ENCODE measurements around the gene PLAAT2.
"Not testable (repeated sequence)": the region's sequence is repeated elsewhere in the genome, so short reads cannot be mapped to it uniquely, and the experiment has no call there.

The PLAAT2 gene

DNA sequence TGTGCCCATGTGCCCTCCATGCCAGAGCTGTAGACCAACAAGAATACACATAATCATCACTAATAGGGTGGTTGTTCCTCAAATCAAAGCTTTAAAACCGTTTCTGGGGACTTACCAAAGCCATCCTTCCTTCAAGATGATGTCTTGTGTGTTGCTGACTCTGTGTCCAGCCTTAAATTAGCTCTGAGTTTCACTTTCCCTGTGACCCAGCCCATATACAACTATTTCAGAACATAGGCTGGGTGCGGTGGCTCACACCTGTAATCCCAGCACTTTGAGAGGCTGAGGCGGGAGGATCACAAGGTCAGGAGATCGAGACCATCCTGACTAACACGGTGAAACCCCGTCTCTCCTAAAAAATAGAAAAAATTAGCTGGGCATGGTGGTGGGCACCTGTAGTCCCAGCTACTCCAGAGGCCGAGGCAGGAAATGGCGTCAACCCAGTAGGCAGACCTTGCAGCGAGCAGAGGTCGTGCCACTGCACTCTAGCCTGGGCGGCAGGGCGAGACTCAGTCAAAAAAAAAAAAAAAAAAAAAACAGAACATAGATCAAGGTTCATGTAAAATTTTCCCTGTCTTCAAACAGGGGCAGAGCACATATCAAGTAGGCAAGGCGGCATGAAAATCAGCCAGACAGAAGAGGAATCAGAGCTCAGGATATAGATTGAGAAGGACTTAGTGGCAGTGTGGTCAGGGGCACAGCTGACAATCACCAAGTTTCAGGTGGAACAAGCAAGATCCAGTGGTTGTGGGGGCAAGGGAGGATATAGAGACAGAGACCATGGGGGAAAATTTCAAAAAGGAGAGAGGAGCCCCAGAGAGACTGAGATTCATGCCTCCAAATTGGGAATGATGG, at the start of gene PLAAT2:
TSS of gene PLAAT2 (minus strand) at position 179 of the 855 bp plus-strand sequence. CDS start at position 124, 55 bp downstream.
- no peaks in the 10 kb centered on the region for H3K9me3 ChIP-seq
- peaks cover 17% of the 10 kb centered on the region for H3K4me1 ChIP-seq
- in situ Hi-C loops (cut with MboI; ENCODE audit: low sequenced_read_pairs): no loop called here
- H3K36me3 ChIP-seq (replicated peaks): no peaks in the 10 kb centered on the region
- no peak for DNase-seq (ENCODE audit: low spot score in 2 of 2)
- H3K4me3 ChIP-seq: no peak within 1 kb of the TSS
- no peaks in the 10 kb centered on the region for H3K27me3 ChIP-seq (ENCODE audit: low read depth)

GRCh38 chr11:63612181-63612580, 49.0 kb upstream of the PLAAT2 start:
- Histone ChIP-seq H3K27me3 (ENCODE audit: low read depth) (no peaks in the 10 kb centered on the region), H3K9me3 (no peaks in the 10 kb centered on the region), H3K4me1 (peaks cover 36% of the 10 kb centered on the region), H3K36me3 (replicated peaks) (peaks cover 3% of the 10 kb centered on the region; the same call in 1 of the 2 replicates), H3K4me3 (peak overlapping the region; percentile 52; the same call in 1 of the 2 replicates)
- in situ Hi-C loops (cut with MboI; ENCODE audit: low sequenced_read_pairs): loop anchor here (5.0 kb wide), 1 partner anchor 80 kb away; no protein-coding TSS in a partner anchor
- DNase-seq (ENCODE audit: low spot score in 2 of 2): no peak

- no peak overlapping the region; the same call in 1 of the 2 replicates for H3K4me3 ChIP-seq
These were observed 48.2 kb upstream of the PLAAT2 start for GRCh38 chr11:63611395-63611747.

GRCh38 chr11:63610604-63611394, 47.6 kb upstream of the PLAAT2 start:
- Histone ChIP-seq H3K9me3 (no peaks in the 10 kb centered on the region), H3K27me3 (ENCODE audit: low read depth) (no peaks in the 10 kb centered on the region), H3K36me3 (replicated peaks) (peaks cover 8% of the 10 kb centered on the region; the same call in 1 of the 2 replicates), H3K4me3 (no peak overlapping the region; the same call in 1 of the 2 replicates), H3K4me1 (peaks cover 35% of the 10 kb centered on the region)
- in situ Hi-C loops (cut with MboI; ENCODE audit: low sequenced_read_pairs): loop anchor here (5.0 kb wide), 1 partner anchor 78 kb away; no protein-coding TSS in a partner anchor
- peak; percentile 73 to 75 for DNase-seq (ENCODE audit: low spot score in 2 of 2)

More at GRCh38 chr11:63611395-63611747, 48.2 kb upstream of the PLAAT2 start:
- no peak for DNase-seq (ENCODE audit: low spot score in 2 of 2)
- Histone ChIP-seq H3K4me1 (peaks cover 36% of the 10 kb centered on the region), H3K9me3 (no peaks in the 10 kb centered on the region), H3K36me3 (replicated peaks) (peaks cover 3% of the 10 kb centered on the region; the same call in 1 of the 2 replicates), H3K27me3 (ENCODE audit: low read depth) (no peaks in the 10 kb centered on the region)
- in situ Hi-C loops (cut with MboI; ENCODE audit: low sequenced_read_pairs): loop anchor here (5.0 kb wide), 1 partner anchor 79 kb away; no protein-coding TSS in a partner anchor

DNA sequence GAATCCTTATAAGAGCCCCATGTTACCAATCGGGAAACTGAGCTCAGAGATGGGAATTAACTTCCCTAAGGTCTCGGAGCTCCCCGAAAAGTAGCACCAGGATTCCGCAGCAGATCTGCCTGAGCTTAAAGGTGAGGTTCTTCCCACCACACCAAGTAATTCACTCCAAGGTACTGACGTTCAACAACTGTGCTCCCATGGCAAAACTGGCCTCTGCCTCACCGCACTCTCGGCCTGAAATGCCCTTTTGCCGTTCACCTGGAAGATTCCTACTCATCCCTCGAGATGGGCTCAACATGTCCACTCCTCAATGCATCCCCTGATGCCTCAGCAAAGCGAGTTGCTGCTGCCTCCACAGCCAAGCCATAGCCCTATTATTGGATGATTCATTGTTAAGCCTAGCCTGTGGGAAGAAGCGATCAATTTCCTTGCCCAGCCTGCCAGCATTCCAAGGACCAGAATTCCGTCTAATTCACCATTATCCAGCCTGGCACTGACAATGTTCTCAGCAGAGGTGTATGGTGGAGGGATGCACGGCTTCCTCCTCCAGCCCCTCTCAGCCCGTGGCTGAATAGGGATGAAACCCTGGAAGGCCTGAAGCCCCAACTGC, 46.9 kb upstream of the PLAAT2 start:
- H3K36me3 ChIP-seq (replicated peaks): peaks cover 9% of the 10 kb centered on the region; the same call in 1 of the 2 replicates
- in situ Hi-C loops (cut with MboI; ENCODE audit: low sequenced_read_pairs): loop anchor here (5.0 kb wide), 1 partner anchor 78 kb away; no protein-coding TSS in a partner anchor
- H3K4me3 ChIP-seq: no peak overlapping the region
- no peak for DNase-seq (ENCODE audit: low spot score in 2 of 2)
- H3K27me3 ChIP-seq (ENCODE audit: low read depth): no peaks in the 10 kb centered on the region
- H3K9me3 ChIP-seq: no peaks in the 10 kb centered on the region
- peaks cover 30% of the 10 kb centered on the region for H3K4me1 ChIP-seq

DNA sequence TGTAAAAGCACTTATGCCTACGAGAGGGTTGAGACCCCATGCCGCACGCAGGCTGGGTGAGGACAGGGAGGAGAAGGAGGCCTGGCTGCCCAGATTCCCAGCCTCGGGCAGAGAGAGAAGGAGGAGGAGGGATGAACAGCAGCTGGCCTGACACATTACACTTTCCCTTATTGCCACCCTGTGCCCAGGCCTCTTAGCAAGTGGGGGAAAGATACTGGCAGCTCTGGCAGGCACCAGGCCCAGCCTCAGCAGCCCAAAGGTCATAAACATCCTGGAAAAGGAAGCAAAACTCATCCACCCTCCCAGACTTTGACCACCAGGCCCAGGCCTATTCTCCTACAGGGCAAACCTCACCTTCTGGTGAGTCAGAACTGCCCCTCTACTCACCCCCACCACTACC, 46.4 kb upstream of the PLAAT2 start:
- peaks cover 31% of the 10 kb centered on the region for H3K4me1 ChIP-seq
- no peak for DNase-seq (ENCODE audit: low spot score in 2 of 2)
- H3K9me3 ChIP-seq: no peaks in the 10 kb centered on the region
- peaks cover 9% of the 10 kb centered on the region; the same call in 1 of the 2 replicates for H3K36me3 ChIP-seq (replicated peaks)
- in situ Hi-C loops (cut with MboI; ENCODE audit: low sequenced_read_pairs): no loop called here
- H3K27me3 ChIP-seq (ENCODE audit: low read depth): no peaks in the 10 kb centered on the region
- no peak overlapping the region for H3K4me3 ChIP-seq

GRCh38 chr11:63608353-63609345, 45.5 kb upstream of the PLAAT2 start:
- Histone ChIP-seq H3K27me3 (ENCODE audit: low read depth) (no peaks in the 10 kb centered on the region), H3K36me3 (replicated peaks) (peaks cover 12% of the 10 kb centered on the region; the same call in 1 of the 2 replicates), H3K4me3 (no peak overlapping the region), H3K9me3 (no peaks in the 10 kb centered on the region), H3K4me1 (peaks cover 39% of the 10 kb centered on the region)
- no peak for DNase-seq (ENCODE audit: low spot score in 2 of 2)
- in situ Hi-C loops (cut with MboI; ENCODE audit: low sequenced_read_pairs): no loop called here

GRCh38 chr11:63603180-63603518, 40.0 kb upstream of the PLAAT2 start:
- DNase-seq (ENCODE audit: low spot score in 2 of 2): peak; percentile 83 to 91
- no peak overlapping the region for H3K4me3 ChIP-seq
- H3K36me3 ChIP-seq (replicated peaks): peaks cover 15% of the 10 kb centered on the region
- no peaks in the 10 kb centered on the region for H3K9me3 ChIP-seq
- H3K4me1 ChIP-seq: peaks cover 21% of the 10 kb centered on the region
- in situ Hi-C loops (cut with MboI; ENCODE audit: low sequenced_read_pairs): no loop called here
- no peaks in the 10 kb centered on the region for H3K27me3 ChIP-seq (ENCODE audit: low read depth)

DNA sequence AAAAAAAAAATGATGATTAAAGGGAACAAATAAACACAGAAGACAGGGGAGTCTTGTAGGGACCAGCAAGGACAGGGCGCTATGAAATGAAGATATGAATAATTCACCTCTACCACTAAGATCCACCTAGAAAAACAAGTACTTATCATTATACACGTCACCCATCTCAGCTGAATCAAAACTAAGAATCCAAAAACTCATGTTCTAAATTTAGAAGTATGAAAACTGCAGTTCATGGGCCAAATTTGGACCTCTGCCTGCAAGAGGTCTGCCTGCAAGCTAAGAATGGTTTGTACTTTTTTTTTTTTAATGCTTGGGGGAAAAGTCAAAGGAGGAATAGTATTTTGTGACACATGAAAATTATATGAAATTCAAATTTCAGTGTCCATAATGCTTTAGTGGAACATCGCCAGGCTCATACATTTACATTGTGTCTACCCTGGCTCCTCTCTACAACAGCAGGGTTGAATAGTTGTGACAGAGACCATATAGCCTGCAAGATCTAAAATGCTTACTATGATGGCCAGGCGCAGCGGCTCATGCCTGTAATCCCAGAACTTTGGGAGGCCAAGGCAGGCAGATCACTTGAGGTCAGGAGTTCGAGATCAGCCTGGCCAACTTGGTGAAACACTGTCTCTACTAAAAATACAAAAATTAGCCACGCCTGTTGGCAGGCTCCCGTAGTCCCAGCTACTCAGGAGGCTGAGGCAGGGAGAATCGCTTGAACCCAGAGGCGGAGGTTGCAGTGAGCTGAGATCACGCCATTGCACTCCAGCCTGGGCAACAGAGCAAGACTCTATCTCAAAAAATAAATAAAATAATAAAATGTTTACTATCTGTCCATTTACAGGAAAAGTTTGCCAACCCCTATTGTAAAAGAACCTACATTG, 39.4 kb upstream of the PLAAT2 start:
- peak in 1 of 2 experiments; percentile 2 for DNase-seq (ENCODE audit: low spot score in 2 of 2)
- in situ Hi-C loops (cut with MboI; ENCODE audit: low sequenced_read_pairs); H3K27me3 ChIP-seq (ENCODE audit: low read depth); H3K9me3 ChIP-seq; H3K4me3 ChIP-seq: not testable (repeated sequence)
- Histone ChIP-seq H3K36me3 (replicated peaks) (peaks cover 21% of the 10 kb centered on the region), H3K4me1 (peaks cover 21% of the 10 kb centered on the region)

DNA sequence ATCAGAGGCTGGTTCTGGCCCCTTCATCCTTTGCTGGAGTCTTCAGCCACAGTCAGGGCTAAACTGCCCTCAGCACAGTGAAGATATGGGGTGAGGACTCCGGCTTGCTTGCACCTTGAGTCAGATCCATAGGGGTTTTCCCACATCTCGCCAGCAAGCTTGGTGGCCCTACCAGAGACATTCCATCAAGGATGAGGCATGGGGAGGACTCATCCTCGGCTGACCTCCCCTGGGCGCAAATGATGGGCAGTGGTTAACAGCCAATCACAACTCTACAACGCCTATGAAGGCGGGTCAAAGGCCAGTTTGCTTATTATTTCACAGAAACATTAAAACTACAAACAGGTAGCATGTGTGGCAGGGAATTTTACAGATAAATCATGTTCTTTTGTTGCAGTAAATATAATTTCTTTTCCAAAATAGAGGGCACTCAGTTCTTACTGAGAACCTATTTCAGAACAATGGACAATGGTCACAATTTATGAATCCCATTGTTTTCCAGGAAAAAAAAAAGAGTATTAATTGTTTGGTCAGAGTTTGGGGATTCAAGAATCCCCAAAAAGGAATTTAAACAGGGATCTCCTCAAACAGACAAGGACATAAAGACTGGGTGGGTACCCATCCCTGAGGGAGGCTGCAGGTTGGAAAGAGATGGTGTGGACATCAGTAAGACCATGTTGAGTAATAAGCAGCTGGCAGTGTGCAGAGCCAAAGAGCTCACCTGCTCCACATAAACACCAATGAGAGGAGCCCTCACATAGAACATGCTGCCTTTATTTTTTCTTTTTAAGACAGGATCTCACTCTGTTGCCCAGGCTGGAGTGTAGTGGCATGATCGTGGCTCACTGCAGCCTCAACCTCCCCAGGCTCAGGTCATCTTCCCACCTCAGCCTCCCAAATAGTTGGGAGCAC, 36.3 kb upstream of the PLAAT2 start:
- no peaks in the 10 kb centered on the region for H3K9me3 ChIP-seq
- no peak for DNase-seq (ENCODE audit: low spot score in 2 of 2)
- in situ Hi-C loops (cut with MboI; ENCODE audit: low sequenced_read_pairs): no loop called here
- no peaks in the 10 kb centered on the region for H3K27me3 ChIP-seq (ENCODE audit: low read depth)
- H3K36me3 ChIP-seq (replicated peaks): peaks cover 33% of the 10 kb centered on the region
- H3K4me1 ChIP-seq: peaks cover 18% of the 10 kb centered on the region
- no peak overlapping the region for H3K4me3 ChIP-seq

DNA sequence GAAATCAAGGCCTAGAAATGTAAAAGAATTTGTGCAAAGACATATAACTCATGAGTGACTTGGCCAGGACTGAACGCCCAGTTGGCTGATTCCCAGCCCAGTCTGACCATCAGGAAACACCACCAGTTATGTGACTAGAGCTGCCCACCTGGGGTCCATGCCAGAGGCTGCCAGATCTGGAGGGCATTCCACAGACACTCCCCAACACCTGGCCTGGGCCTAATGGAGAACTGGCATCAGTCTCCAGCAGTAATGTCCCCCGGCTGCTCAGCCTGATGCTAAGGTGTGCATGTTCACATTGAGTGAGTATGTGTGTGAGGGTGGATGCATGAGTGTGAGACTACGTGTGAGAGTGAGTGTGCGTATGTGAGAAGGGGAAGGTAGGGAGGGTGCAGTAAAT, 35.4 kb upstream of the PLAAT2 start:
- H3K27me3 ChIP-seq (ENCODE audit: low read depth): no peaks in the 10 kb centered on the region
- H3K36me3 ChIP-seq (replicated peaks): peaks cover 36% of the 10 kb centered on the region
- H3K9me3 ChIP-seq: no peaks in the 10 kb centered on the region
- peaks cover 8% of the 10 kb centered on the region for H3K4me1 ChIP-seq
- in situ Hi-C loops (cut with MboI; ENCODE audit: low sequenced_read_pairs): no loop called here
- DNase-seq (ENCODE audit: low spot score in 2 of 2): no peak
- H3K4me3 ChIP-seq: no peak overlapping the region

Measured in HAP-1 (cell line).